Ammon's horn (tissue), 1 donor: ENCODE measurements around the gene CELF1.

Source experiments
- DNase-seq: peaks from one replicate; pipeline ENCODE4 v3.0.0-alpha.2; 2016; ENCODE audit warnings: low spot score

Gene CELF1

GRCh38 chr11:47508240-47508957, 44.5 kb downstream of the CELF1 start:
- no peak for DNase-seq

DNA sequence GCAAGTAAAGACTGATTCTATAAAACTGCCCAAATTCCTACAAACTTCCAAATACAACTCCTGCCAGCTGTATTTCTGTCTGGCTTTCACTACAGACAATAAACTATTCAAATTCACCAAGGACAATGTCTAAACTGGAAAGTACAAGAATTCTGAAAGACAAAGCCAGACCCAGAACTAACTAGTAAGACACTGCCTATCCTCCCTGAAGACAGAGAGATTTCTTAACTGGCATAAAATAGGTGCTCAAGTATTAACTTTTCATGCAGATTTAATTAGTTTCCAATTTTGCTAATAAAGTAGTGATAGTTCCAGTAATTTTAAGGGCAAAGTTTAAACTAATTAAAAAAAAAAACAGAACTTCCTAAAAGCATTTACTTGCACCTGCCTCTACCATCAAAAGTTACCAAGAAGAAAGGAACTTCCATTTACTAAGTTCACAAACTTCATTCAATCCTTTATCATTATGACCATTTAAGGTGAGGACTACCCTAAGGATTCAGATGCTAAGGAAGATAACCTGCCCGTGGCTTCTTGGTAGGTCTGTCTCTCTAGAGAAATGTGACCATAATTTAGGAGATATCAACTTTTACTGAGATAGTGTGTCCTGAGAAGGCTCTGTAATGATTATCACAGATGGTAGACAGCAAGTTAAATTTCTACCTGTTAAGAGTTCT, 45.2 kb downstream of the CELF1 start:
- no peak for DNase-seq

DNA sequence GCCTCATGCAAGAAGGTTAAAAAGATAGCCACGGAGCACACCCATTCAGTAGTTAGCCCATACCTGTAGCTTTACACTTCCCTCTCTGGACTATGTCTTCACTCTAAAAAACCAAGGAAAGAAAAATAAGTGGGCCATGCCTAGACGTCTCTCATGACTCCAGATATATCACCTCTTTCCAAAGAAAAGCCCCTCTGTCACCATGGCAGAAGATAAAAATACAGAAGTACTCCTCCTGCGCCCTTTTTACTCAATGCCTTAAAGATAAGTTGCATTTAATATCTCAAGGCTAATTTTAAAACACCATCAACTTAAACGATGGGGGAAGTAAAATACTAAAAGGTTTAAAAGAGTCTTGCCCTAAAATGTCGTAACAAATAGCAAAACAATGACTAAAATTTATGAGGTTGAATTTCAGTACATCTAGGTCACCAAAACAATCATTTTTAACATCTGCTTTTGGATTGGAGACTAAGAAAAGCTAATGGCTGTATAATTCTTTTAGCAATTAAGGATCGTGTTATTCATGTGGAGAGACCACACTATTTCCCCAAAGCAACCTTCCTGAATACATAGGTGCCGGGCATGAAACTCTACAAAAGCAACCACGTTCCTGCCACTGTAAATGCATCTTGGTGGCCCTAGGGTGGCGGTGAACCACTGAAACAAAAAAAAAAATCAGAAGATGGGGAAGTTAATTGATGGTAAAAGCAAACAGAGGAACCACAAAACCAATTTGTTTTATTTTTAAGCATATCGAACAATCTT, 46.0 kb downstream of the CELF1 start:
- DNase-seq, result no peak

- DNase-seq, result no peak
Measured at GRCh38 chr11:47506373-47506772, 46.6 kb downstream of the CELF1 start.

GRCh38 chr11:47504910-47505309, 48.0 kb downstream of the CELF1 start:
- DNase-seq, result no peak

GRCh38 chr11:47503227-47503626, 49.7 kb downstream of the CELF1 start:
- DNase-seq, result no peak

DNA sequence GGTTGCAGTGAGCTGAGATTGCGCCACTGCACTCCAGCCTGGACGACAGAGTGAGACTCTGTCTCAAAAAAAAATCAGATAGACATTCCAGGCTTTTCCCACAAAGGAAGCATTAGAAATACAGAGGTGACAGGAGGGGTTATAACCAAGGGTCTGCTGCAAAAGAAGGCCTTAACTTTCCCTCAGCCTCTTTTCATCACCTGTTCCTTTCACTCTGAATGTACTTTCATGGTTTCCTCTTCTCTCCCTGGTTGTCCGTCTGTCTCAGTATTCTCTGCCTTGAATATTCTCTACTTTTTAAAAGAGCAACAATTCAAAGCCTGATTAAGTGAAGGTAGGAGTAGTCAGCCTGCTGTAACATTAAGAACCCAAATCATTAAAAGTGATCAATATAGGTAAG, 50.2 kb downstream of the CELF1 start:
- DNase-seq, result no peak

GRCh38 chr11:47501101-47501500, 51.8 kb downstream of the CELF1 start:
- DNase-seq, result no peak

GRCh38 chr11:47500121-47500520, 52.8 kb downstream of the CELF1 start:
- DNase-seq, result no peak

DNA sequence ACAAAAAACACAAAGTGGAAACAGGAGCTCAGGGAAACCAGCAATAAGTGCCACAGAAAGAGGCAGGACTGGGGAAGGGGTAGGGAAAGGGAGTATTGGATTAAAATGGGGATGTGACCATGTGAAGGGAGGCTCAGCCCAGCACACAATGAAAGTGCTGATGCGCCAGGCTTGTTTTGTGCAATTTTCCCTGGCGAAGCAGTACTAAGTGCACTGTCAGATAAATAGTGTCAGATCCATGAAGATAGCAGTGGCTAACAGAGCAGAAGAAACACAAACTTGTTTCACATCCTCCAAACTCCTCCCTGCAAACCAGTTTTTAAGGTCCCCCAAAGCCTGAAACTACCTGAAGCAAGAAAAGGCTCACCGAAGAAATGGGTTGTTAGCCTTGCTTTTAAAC, 53.3 kb downstream of the CELF1 start:
- DNase-seq, result peak; percentile 60

- no peak for DNase-seq
Measured at GRCh38 chr11:47499161-47499560, 53.8 kb downstream of the CELF1 start.

- no peak for DNase-seq
Measured at GRCh38 chr11:47498584-47499152, 54.3 kb downstream of the CELF1 start.

DNA sequence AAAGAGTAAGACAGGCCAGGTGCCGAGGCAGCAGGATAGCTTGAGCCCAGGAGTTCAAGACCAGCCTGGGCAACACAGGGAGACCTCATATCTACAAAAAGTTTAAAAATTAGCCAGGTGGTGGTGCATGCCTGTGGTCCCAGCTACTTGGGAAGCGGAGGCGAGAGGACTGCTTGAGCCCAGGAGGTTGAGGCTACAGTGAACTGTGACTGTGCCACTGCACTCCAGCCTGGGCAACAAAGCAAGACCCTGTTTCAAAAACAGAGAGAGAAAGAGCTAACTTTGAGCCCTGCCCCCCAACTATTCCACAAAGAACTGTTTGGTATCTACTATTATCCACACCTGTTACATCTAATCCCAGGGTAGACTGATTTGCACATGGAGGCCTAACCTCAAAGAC, 54.8 kb downstream of the CELF1 start:
- DNase-seq, result no peak

DNA sequence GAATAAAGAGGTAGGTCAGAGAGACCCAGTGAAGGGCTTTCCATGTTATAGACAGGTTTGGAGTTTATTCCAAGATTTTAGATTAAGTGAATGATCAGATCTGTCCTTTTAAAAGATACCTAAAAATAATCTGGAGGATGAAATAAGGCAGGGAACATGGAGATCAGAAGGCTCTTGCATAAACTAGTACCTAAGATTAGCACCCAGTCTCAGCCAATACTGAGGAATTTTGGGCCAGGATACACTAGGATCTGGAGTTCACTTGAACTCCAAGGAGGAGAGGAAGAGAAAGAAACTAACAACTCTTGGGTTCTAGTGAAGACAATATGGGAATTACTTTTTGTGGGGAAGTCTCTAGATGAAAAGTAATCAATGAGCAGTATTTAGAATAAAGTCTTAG, 56.1 kb downstream of the CELF1 start:
- DNase-seq, result no peak

DNA sequence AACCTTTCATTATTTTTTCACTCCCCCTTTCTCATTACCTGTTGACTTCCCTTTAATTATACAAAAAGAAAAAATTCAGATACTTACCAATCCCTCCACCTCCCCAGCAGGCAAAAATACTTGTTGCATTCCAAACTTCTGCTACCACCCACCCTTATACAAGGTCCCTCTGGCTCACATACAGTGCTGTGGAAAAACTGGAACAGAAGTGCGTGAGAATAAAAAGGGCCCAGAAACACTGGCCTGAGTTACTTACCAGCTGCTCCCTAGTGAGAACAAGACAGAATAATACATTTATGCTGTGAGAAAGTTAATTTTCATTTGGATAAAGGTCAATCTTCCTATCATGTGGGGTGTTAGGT, 57.1 kb downstream of the CELF1 start:
- DNase-seq, result no peak

GRCh38 chr11:47495011-47495855, 57.7 kb downstream of the CELF1 start:
- DNase-seq, result no peak

- DNase-seq, result no peak
Measured at GRCh38 chr11:47489395-47489755, 63.6 kb downstream of the CELF1 start.

- no peak for DNase-seq
Measured at GRCh38 chr11:47488674-47489394, 64.1 kb downstream of the CELF1 start.

DNA sequence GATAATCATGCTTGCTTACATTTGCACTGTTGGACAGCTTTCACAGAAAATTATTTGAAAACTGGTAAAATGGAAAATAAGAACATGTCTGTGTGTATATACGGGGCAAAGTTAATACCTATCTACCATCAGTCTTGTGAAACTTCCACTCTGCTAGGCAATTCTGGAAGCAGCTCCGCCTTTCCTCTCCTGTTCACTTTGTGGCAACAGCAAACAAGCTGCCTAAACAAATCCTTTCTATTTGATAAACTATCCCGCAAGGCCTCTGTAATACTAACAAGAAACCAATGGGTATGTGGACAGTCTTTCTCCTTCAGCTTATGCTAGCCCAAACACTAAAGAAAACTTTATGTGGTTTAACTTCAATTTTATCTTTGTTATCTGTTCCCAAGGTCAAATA, 64.8 kb downstream of the CELF1 start:
- DNase-seq, result no peak

DNA sequence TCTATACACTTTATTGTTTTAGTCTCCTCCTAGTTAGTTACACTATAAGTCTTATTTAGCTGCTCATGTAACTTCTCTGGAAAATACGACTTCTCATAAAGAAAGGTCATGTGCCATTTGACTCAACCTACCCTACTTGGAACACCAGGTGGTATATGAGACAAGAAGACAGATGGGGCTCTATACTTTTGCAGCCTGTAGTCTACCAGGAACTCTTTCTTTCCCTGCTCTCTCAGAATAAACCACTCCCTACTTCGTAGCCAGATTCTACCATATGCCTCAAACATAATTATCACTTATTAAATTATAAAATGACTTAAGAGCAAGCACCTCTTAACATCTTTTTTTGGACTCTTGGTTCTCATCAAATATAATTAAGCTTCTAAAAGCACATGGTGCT, 65.5 kb downstream of the CELF1 start:
- DNase-seq, result no peak

- DNase-seq, result no peak
Measured at GRCh38 chr11:47485107-47485506, 67.8 kb downstream of the CELF1 start.
